NT2/D1 (cell line): ENCODE results near the gene USO1.

Experiments used
- SUZ12 ChIP-seq: IDR thresholded peaks from 2 replicates; pipeline ENCODE4 v1.6.1; 2011; ENCODE audit not compliant: insufficient read length, insufficient read depth; ENCODE audit errors: extremely low read depth
- YY1 ChIP-seq: IDR thresholded peaks from 2 replicates; pipeline ENCODE4 v1.6.1; 2011; ENCODE audit not compliant: insufficient read length, insufficient read depth
- ZNF274 ChIP-seq: IDR thresholded peaks from 2 replicates; pipeline ENCODE4 v1.6.1; 2011; ENCODE audit warnings: mild to moderate bottlenecking, low read depth, low read length

DNA sequence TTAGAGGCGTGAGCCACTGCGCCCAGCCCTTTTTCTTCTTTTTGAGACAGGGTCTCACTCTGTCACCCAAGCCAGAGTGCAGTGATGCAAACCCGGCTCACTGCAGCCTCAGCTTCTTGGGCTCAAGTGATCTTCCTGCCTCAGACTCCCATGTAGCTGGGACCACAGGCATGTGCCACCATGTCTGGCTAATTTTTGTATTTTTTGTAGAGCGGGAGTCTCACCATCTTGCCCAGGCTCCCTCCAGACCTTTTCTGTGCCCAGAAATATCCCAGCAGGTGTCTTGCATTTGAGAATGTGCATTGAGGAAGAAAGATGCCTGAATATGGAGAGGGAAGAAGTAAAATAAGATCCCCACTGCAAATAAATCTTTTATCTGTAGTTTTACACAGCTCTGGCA lies 119.2 kb downstream of the USO1 start:
- TF ChIP-seq ZNF274, result no peak
- TF ChIP-seq SUZ12, result no peak
- no peak for TF ChIP-seq YY1
